ENCODE measurements around the gene ALOX12B. TPM values are rescaled to one million over a fixed set of nuclear protein-coding genes. Genes with fewer than 3 reads are reported as not detected.

ALOX12B gene
- total and polyA plus RNA-seq, 2 donors (not counting 3 experiments of a cell fraction or from before 2014, with no cell fraction given) = not detected

- H4K20me1 ChIP-seq (replicated peaks; ENCODE audit: control insufficient read depth, extremely low read depth, insufficient read depth, low read length) = no peaks in the 10 kb centered on the region
- no peak overlapping the region for H3K4me3 ChIP-seq (replicated peaks in 1 of 3; ENCODE audit: insufficient read depth in 1 of 3, low read depth in 1 of 3, low read length in 3 of 3)
- H3K9me3 ChIP-seq (replicated peaks; ENCODE audit: control insufficient read depth, insufficient read depth, low read length) = no peaks in the 10 kb centered on the region
- no peak for TF ChIP-seq EZH2 (IDR thresholded peaks at IDR 0.05; ENCODE audit: borderline replicate concordance, low read depth, low read length, severe bottlenecking)
- no peak for TF ChIP-seq CTCF (IDR thresholded peaks at IDR 0.05; ENCODE audit: extremely low read depth in 1 of 2, insufficient read depth in 1 of 2, low read depth in 1 of 2, low read length in 2 of 2)
- no peak for TF ChIP-seq POLR2A (IDR thresholded peaks at IDR 0.05; ENCODE audit: low read depth, low read length)
- no peak for TF ChIP-seq JUN (IDR thresholded peaks at IDR 0.05; ENCODE audit: borderline replicate concordance, insufficient read depth, insufficient read length, low read depth)
- TF ChIP-seq POLR2AphosphoS5 (IDR thresholded peaks at IDR 0.05; ENCODE audit: insufficient read depth, low read depth, low read length) = no peak
- intact Hi-C loops (cut with micrococcal nuclease) = no loop called here
- no peaks in the 10 kb centered on the region for H3K36me3 ChIP-seq (ENCODE audit: control insufficient read depth in 2 of 2, extremely low read depth in 1 of 2, insufficient read depth in 2 of 2, low read length in 2 of 2)
- no peaks in the 10 kb centered on the region for H3K79me2 ChIP-seq (ENCODE audit: control insufficient read depth, insufficient read depth, low read length)
- DNase-seq (ENCODE audit: low read depth, low spot score) (no peak), FAIRE-seq (no peak)
- H3K9ac ChIP-seq (replicated peaks; ENCODE audit: extremely low read depth, insufficient read depth, low read length) = no peak overlapping the region
- POLR2A ChIA-PET = no interaction called here
- H3K4me2 ChIP-seq (ENCODE audit: insufficient read depth, low read length) = no peak overlapping the region
- H2AFZ ChIP-seq (ENCODE audit: low read depth, low read length) = no peak overlapping the region
- dilution Hi-C loops (cut with MboI; ENCODE audit: extremely low pct_ligation_motif_present, low sequenced_read_pairs) = no loop called here
- H3K4me1 ChIP-seq (ENCODE audit: control insufficient read depth, extremely low read depth, insufficient read depth, low read length) = no peaks in the 10 kb centered on the region
- H3K27me3 ChIP-seq (ENCODE audit: control insufficient read depth in 2 of 2, insufficient read depth in 2 of 2, low read length in 2 of 2) = peaks cover 35 to 38% of the 10 kb centered on the region in 2 experiments
- H3K9me1 ChIP-seq (replicated peaks; ENCODE audit: control insufficient read depth, extremely low read depth, insufficient read depth, low read length) = no peaks in the 10 kb centered on the region
- BruUV-seq (replicated peaks) = no TSS peak
- CTCF ChIA-PET = interaction anchor here (1.0 to 4.7 kb wide), 24 partner anchors 11 to 817 kb away, joined by 3 to 158 read pairs (median 8); partner anchors contain the start of genes ALOX12B, ALOXE3, TRAPPC1 and WRAP53
- H3K27ac ChIP-seq (ENCODE audit: insufficient read depth, low read depth, low read length) = no peak overlapping the region
Measured at GRCh38 chr17:8072729-8073461, 14.6 kb downstream of the ALOX12B start.
